Ishikawa (cell line): ENCODE results near the gene PARN.

Experiments used
- CEBPB ChIP-seq: IDR thresholded peaks from 2 replicates; pipeline ENCODE4 v1.6.1; 2012
- CREB1 ChIP-seq: IDR thresholded peaks from 2 replicates; pipeline ENCODE4 v1.6.1; 2012; ENCODE audit warnings: low read depth
- EGR1 ChIP-seq: IDR thresholded peaks from 2 replicates; pipeline ENCODE4 v1.6.1; 2012
- EP300 ChIP-seq: IDR thresholded peaks from 2 replicates; pipeline ENCODE4 v1.6.1; 2012; ENCODE audit warnings: borderline replicate concordance
- FOXM1 ChIP-seq: IDR thresholded peaks from 2 replicates; pipeline ENCODE4 v1.6.1; 2012; ENCODE audit warnings: low read depth, borderline replicate concordance
- MAX ChIP-seq: IDR thresholded peaks from 2 replicates; pipeline ENCODE4 v1.6.1; 2012
- NFIC ChIP-seq: IDR thresholded peaks from 2 replicates; pipeline ENCODE4 v1.6.1; 2012
- RAD21 ChIP-seq: IDR thresholded peaks from 2 replicates; pipeline ENCODE4 v1.6.1; 2012; ENCODE audit warnings: low read depth
- REST ChIP-seq: IDR thresholded peaks from 2 replicates; pipeline ENCODE4 v1.6.1; 2012; ENCODE audit warnings: low read depth, mild to moderate bottlenecking
- TAF1 ChIP-seq: IDR thresholded peaks from 2 replicates; pipeline ENCODE4 v1.6.1; 2012; ENCODE audit warnings: low read depth, mild to moderate bottlenecking
- TCF12 ChIP-seq: IDR thresholded peaks from 2 replicates; pipeline ENCODE4 v1.6.1; 2012; ENCODE audit warnings: low read depth
- TEAD4 ChIP-seq: IDR thresholded peaks from 2 replicates; pipeline ENCODE4 v1.6.1; 2012
- USF1 ChIP-seq: IDR thresholded peaks from 2 replicates; pipeline ENCODE4 v1.6.1; 2012
- YY1 ChIP-seq: IDR thresholded peaks from 2 replicates; pipeline ENCODE4 v1.6.1; 2012; ENCODE audit warnings: low read depth
- ZBTB7A ChIP-seq: IDR thresholded peaks from 2 replicates; pipeline ENCODE4 v1.6.1; 2012; ENCODE audit warnings: low read depth

Gene PARN

GRCh38 chr16:14505846-14506245 lies 124.2 kb downstream of the PARN start:
- TF ChIP-seq ZBTB7A, result no peak
- no peak for TF ChIP-seq TAF1
- TF ChIP-seq FOXM1, result no peak

GRCh38 chr16:14502932-14503741 lies 126.9 kb downstream of the PARN start:
- TF ChIP-seq REST, result no peak
- TF ChIP-seq ZBTB7A, result no peak
- no peak for TF ChIP-seq TEAD4
- TF ChIP-seq EP300, result no peak
- TF ChIP-seq FOXM1, result no peak
- no peak for TF ChIP-seq CREB1
- TF ChIP-seq YY1, result no peak
- no peak for TF ChIP-seq EGR1
- no peak for TF ChIP-seq NFIC
- no peak for TF ChIP-seq CEBPB
- TF ChIP-seq TCF12, result no peak
- no peak for TF ChIP-seq RAD21
- TF ChIP-seq TAF1, result no peak

GRCh38 chr16:14502256-14502875 lies 127.7 kb downstream of the PARN start:
- TF ChIP-seq MAX (no peak), YY1 (no peak), TEAD4 (no peak), CEBPB (no peak), CREB1 (no peak), USF1 (no peak), TAF1 (no peak)

GRCh38 chr16:14501331-14502255 lies 128.5 kb downstream of the PARN start:
- TF ChIP-seq FOXM1 (no peak; the same call in 1 of the 2 replicates), REST (no peak), TEAD4 (peak; percentile 92), CREB1 (no peak), YY1 (peak; percentile 83), USF1 (peak; percentile 60), EGR1 (peak; percentile 57), CEBPB (peak; percentile 86), TAF1 (no peak), NFIC (peak; percentile 83), ZBTB7A (no peak), TCF12 (peak; percentile 86), RAD21 (peak; percentile 28; the same call in 1 of the 2 replicates), EP300 (peak; percentile 80), MAX (peak; percentile 97)

GRCh38 chr16:14500791-14501190 lies 129.3 kb downstream of the PARN start:
- TF ChIP-seq TCF12 (no peak), USF1 (no peak), EGR1 (no peak), EP300 (no peak), YY1 (no peak)
